Measurements from ENCODE around the gene URGCP.
A peak's percentile ranks its signal among the peaks of the same experiment; 100 is the strongest.

The URGCP gene

GRCh38 chr7:43876241-43876640 is 30.2 kb downstream of the URGCP start:
- DNase-seq (ENCODE audit: low spot score): no peak

GRCh38 chr7:43873300-43873699 is 33.1 kb downstream of the URGCP start:
- DNase-seq (ENCODE audit: low spot score): no peak

- DNase-seq (ENCODE audit: low spot score): no peak
These were observed 33.8 kb downstream of the URGCP start for GRCh38 chr7:43872406-43873110.

GRCh38 chr7:43871064-43871463 is 35.3 kb downstream of the URGCP start:
- DNase-seq (ENCODE audit: low spot score): no peak

- no peak for DNase-seq (ENCODE audit: low spot score)
These were observed 36.1 kb downstream of the URGCP start for GRCh38 chr7:43870316-43870715.

GRCh38 chr7:43869867-43870240 is 36.5 kb downstream of the URGCP start:
- no peak for DNase-seq (ENCODE audit: low spot score)

GRCh38 chr7:43869006-43869866 is 37.2 kb downstream of the URGCP start, which contains the start of gene MRPS24:
Gene MRPS24, minus strand, starts transcription at chr7:43869517. Its CDS starts 22 bp downstream, at chr7:43869495.
- DNase-seq (ENCODE audit: low spot score): peak; percentile 92

- no peak for DNase-seq (ENCODE audit: low spot score)
These were observed 37.8 kb downstream of the URGCP start for GRCh38 chr7:43868681-43869005.

- no peak for DNase-seq (ENCODE audit: low spot score)
These were observed 38.2 kb downstream of the URGCP start for GRCh38 chr7:43868181-43868580.

- no peak for DNase-seq (ENCODE audit: low spot score)
These were observed 41.1 kb downstream of the URGCP start for GRCh38 chr7:43865277-43865676.

- DNase-seq (ENCODE audit: low spot score): no peak
These were observed 42.3 kb downstream of the URGCP start for GRCh38 chr7:43864126-43864525.

- DNase-seq (ENCODE audit: low spot score): no peak
These were observed 49.4 kb downstream of the URGCP start for GRCh38 chr7:43856996-43857395.

GRCh38 chr7:43856316-43856715 is 50.1 kb downstream of the URGCP start:
- DNase-seq (ENCODE audit: low spot score): no peak

GRCh38 chr7:43855176-43855575 is 51.2 kb downstream of the URGCP start:
- DNase-seq (ENCODE audit: low spot score): no peak

- no peak for DNase-seq (ENCODE audit: low spot score)
These were observed 54.6 kb downstream of the URGCP start for GRCh38 chr7:43851805-43852204.

- no peak for DNase-seq (ENCODE audit: low spot score)
These were observed 55.9 kb downstream of the URGCP start for GRCh38 chr7:43850348-43851116.

GRCh38 chr7:43849047-43849446 is 57.3 kb downstream of the URGCP start:
- no peak for DNase-seq (ENCODE audit: low spot score)

- no peak for DNase-seq (ENCODE audit: low spot score)
These were observed 58.9 kb downstream of the URGCP start for GRCh38 chr7:43847496-43847895.

- no peak for DNase-seq (ENCODE audit: low spot score)
These were observed 61.7 kb downstream of the URGCP start for GRCh38 chr7:43844662-43845061.

GRCh38 chr7:43844257-43844656 is 62.1 kb downstream of the URGCP start:
- DNase-seq (ENCODE audit: low spot score): no peak

GRCh38 chr7:43843296-43843695 is 63.1 kb downstream of the URGCP start:
- no peak for DNase-seq (ENCODE audit: low spot score)

- DNase-seq (ENCODE audit: low spot score): no peak
These were observed 68.2 kb downstream of the URGCP start for GRCh38 chr7:43838201-43838658.
